Measurements from ENCODE around the gene CRB3.

DNA sequence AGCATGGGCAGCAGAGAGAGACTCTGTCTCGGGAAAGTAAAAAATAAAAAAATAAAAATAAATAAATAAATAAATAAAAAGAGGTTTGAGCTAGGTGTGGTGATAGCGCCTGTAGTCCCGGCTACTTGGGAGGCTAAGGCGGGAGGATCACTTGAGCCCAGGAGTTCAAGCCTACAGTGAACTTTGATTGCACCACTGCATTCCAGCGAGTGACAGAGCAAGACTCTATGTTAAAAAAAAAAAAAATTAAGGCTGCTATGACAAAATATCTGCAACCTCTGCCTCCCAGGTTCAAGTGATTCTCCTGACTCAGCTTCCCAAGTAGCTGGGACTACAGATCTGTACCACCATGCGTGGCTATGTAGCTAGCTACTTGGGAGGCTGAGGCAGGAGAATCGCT, 20.8 kb downstream of the CRB3 start:
- TF ChIP-seq CTCF (IDR thresholded peaks at IDR 0.05) (no peak), POLR2A (IDR thresholded peaks at IDR 0.05) (no peak)

Measured in ovary (tissue), 3 donors.